Activated CD8-positive, alpha-beta memory T cell treated with anti-CD3 and anti-CD28 coated beads, Interleukin-2, amount 50 U/mL, for 1 hour (primary cell): Measurements from ENCODE around the gene GGA2.
A peak's percentile ranks its signal among the peaks of the same experiment; 100 is the strongest.
"Not testable (repeated sequence)": the region's sequence is repeated elsewhere in the genome, so short reads cannot be mapped to it uniquely, and the experiment has no call there.

Experiments
- DNase-seq: peaks from one replicate; pipeline ENCODE4 v3.0.0-alpha.2; 2020; ENCODE audit errors: extremely low read depth

GGA2 gene, protein sequence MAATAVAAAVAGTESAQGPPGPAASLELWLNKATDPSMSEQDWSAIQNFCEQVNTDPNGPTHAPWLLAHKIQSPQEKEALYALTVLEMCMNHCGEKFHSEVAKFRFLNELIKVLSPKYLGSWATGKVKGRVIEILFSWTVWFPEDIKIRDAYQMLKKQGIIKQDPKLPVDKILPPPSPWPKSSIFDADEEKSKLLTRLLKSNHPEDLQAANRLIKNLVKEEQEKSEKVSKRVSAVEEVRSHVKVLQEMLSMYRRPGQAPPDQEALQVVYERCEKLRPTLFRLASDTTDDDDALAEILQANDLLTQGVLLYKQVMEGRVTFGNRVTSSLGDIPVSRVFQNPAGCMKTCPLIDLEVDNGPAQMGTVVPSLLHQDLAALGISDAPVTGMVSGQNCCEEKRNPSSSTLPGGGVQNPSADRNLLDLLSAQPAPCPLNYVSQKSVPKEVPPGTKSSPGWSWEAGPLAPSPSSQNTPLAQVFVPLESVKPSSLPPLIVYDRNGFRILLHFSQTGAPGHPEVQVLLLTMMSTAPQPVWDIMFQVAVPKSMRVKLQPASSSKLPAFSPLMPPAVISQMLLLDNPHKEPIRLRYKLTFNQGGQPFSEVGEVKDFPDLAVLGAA

DNA sequence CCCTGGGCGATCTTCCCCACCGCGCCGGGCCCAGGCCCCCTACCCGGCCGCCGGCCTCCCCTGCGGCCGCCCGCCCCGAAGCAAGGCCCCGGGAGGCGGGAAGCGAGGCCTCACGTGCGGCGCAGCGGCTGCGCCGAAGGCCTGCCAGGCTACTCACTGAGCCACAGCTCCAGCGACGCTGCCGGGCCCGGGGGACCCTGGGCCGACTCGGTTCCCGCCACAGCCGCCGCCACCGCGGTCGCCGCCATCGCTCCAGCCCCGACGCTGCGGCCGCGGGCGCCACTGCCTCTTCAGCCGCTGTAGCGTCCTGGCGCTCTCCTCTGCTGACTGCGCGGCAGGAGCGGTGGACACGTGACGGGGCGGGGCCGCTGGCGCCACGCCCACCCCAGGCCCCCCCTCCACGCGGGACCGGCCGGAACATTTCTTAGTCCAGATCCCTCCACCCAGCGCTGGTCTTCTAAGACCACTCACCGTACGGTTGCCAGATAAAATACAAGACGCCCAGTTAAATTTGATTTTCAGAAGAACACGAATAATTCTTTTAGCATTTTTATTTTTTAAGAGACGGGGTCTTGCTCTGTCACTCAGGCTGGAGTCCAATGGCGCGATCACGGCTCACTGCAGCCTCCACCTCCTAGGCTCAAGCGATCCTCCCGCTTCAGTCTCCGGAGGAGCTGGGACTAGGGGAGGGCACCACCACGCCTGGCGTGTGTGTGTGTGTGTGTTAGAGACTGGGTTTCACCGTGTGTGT, at the start of gene GGA2:
Gene GGA2 (minus strand): TSS at position 331 of the 751 bp plus-strand sequence. CDS start 83 bp downstream, at position 248.
- DNase-seq, result no peak

DNA sequence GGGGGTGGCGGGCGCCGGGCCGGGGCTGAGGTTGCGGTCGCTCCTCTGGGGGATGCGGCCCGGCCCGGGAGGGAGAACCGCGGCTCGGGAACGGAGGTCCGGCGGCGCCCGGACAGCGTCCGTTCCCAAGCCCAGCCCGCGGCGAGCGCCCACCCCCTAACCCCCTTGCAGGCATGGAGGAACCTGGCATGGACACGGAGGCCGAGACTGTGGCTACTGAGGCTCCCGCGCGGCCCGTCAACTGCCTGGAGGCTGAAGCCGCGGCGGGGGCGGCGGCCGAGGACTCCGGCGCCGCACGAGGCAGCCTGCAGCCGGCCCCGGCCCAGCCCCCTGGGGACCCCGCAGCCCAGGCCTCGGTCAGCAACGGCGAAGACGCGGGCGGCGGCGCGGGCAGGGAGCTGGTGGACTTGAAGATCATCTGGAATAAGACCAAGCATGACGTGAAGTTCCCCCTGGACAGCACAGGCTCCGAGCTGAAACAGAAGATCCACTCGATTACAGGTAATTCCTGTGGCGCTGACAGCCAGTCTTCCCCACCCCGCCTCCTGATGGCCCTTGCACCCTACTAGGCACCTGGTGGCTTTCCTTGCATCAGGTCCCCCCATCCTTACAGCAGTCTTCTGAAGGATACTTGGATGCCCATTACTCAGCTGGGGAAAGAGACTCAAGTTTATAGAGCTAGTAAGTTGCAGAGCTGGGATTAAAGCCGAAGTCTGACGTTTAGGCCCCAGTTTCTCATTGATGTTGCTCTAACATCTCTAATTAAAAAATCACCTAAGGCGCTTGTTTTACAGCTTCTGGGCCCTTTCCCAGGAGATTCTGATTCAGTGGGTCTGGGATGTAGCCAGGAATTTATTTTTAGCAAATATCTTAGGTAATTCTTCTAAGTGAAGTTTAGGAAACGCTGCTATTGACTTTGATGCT, 47.7 kb upstream of the GGA2 start:
- no peak for DNase-seq

GRCh38 chr16:23556881-23557778, 46.8 kb upstream of the GGA2 start, which contains the start of the genes EARS2 and UBFD1:
Gene EARS2 (minus strand): TSS chr16:23557350. CDS start chr16:23557343, 7 bp downstream.
Gene UBFD1 (plus strand): TSS chr16:23557727. CDS start chr16:23557743, 16 bp downstream.
- peak; percentile 87 for DNase-seq

- no peak for DNase-seq
Observed at GRCh38 chr16:23554536-23554935, 44.2 kb upstream of the GGA2 start.

DNA sequence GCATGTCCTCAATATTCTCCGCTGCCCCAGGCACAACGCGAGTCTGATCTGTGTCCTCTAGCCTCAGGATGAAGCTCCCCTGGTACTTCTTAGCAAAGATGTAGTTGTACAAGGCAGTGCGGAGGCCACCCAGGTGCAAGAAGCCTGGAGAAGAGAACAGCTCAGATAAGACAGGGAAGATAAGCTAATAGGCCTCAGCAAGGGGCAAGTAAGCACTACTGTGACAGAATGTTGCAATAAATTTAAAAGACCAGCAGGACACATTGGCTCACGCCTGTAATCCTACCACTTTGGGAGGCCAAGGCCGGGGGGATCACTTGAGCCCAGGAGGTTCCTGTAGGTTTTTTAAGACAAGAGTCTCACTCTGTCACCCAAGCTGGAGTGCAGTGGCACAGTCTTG, 41.9 kb upstream of the GGA2 start:
- no peak for DNase-seq

GRCh38 chr16:23549938-23550337, 39.6 kb upstream of the GGA2 start:
- no peak for DNase-seq

DNA sequence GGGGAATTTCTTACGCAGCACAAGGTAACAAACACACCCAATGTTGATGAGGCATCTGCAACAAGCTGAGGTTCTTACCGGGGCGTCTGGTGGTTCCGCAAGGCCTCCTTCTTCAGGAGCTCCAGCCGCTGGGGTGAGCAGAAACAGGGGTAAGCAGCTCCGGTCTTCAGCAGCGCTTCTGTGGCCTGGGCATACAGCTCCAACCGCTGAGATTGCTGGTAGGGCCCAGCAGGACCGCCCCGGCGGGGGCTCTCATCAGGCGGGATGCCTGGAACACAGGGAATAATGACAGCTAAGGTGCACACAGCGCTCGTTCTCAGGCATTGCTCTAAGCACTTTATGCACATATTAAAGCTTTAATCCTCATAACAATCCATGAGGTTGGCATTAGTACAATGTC, 34.1 kb upstream of the GGA2 start:
- no peak for DNase-seq

GRCh38 chr16:23540817-23541178, 30.5 kb upstream of the GGA2 start:
- DNase-seq, result not testable (repeated sequence)

DNA sequence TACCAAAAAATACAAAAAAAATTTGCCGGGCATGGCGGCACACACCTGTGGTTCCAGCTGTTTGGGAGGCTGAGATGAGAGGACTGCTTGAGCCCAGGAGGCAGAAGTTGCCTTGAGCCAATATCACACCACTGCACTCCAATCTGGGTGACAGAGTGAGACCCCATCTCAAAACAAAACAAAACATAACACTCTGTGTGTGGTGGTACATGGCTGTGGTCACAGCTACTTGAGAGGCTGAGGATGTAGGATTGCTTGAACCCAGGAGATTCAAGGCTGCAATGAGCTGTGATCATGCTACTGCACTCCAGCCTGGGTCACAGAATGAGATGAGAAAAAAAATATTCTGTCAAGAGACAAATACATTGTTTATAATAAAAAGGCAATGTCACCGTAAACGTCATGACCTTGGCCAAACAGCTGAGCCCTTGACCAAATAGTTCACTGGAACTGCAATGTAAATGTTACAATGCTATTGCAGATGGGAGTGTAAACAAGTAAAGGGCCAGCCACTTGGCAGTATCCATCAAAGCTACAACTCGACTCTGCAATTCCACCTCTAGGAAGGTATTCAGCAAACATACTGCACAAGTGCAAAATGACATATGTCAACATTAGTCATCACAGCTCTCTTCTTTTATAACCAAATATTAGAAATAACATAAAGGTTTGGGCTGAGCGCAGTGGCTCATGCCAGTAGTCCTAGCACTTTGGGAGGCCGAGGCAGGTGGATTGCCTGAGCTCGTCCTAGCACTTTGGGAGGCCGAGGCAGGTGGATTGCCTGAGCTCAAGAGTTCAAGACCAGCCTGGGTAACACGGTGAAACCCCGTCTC, 29.9 kb upstream of the GGA2 start:
- DNase-seq, result no peak

DNA sequence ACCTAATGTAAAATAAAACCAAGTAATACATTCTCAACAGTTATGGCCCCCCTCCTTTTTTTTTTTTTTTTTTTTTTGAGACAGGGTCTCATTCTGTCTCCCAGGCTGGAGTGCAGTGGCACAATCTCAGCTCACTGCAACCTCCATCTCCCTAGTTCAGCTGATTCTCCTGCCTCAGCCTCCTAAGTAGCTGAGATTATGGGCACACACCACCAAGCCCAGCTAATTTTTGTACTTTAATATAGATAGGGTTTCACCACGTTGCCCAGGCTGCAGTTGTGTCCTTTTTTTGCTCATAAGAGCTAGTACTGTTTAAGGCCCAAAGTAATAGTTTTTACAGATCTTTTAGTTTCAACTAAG, 28.6 kb upstream of the GGA2 start:
- DNase-seq, result no peak

DNA sequence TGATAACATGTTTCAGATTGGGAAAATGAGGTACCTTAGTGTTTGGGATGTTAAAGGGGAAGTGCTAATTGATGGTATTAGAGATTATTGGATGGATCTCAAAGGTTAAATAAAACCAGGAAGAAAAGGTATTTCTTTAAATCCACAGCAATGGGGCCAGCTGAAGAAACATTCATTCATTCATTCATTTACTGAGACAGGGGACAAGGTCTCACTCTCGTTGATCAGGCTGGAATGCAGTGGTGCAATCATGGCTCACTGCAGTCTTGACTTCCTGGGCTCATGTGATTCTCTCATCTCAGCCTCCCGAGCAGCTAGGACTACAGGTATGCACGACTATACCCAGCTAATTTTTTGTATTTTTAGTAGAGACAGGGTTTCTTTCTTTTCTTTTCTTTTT, 27.1 kb upstream of the GGA2 start:
- DNase-seq, result no peak

DNA sequence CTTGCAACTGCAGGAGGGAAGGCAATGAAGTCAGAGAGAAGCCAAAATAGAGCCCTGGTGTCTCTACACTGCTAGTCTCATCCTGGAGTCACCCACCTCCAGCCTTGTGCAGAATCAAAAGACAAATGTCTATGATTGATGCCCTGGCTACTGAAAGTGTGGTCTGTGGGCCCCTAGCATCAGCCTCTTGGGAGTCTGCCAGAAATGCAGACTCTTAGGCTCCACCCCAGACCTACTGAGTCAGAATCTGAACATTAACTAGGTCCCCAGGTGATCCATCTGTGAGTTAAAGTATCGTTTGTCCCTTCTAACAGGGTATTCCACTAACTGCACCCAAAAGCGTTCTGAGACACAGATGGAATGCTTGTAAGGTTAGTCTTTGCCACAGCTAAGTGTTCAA, 25.6 kb upstream of the GGA2 start:
- no peak for DNase-seq

GRCh38 chr16:23534868-23535860, 24.9 kb upstream of the GGA2 start:
- DNase-seq, result no peak

DNA sequence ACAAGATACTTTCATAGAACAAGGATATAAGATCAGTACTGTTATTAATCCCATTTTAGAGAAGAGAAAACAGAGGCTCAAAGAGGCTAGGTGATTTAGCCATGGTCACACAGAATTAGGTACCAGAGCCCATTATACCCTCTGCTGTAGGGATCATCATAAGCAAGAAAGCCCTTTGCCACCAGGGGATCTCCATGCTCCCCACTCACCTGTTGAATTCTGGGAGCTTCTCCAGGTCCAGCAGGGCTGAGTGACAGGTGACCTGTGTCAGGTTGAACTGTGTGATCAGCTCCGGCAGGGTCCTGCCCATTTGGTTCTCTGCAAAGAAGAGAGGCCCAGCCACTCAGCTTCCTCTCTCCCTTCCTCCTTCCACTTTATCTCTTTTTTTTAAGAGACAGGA, 22.2 kb upstream of the GGA2 start:
- no peak for DNase-seq

GRCh38 chr16:23530062-23530461, 19.8 kb upstream of the GGA2 start:
- no peak for DNase-seq

GRCh38 chr16:23528644-23529310, 18.5 kb upstream of the GGA2 start:
- no peak for DNase-seq

GRCh38 chr16:23527961-23528643, 17.8 kb upstream of the GGA2 start:
- DNase-seq, result no peak
